Esophagus muscularis mucosa (tissue), 4 donors: ENCODE data around the gene PAX9. TPM values are rescaled to one million over a fixed set of nuclear protein-coding genes. Genes with fewer than 3 reads are reported as not detected.

ENCODE experiments used
- DNase-seq: peaks from one replicate; pipeline ENCODE4 v3.0.0-alpha.2; 2017; ENCODE audit errors: extremely low spot score
- H3K27ac ChIP-seq, 4 donors: fragments of 200-600 bp; sonication (generic); replicated peaks in 1 of 4; 1 replicate in 3 of 4; 2 replicates in 1 of 4; pipeline ENCODE4 v1.5.1; 2016 to 2019; ENCODE audit warnings: mild to moderate bottlenecking in 1 of 4
- H3K27me3 ChIP-seq, 4 donors: fragments of 200-600 bp; sonication (generic); one replicate each; pipeline versions ENCODE4 v1.5.1 to v1.6.0; 2016 to 2019
- H3K36me3 ChIP-seq, 4 donors: fragments of 200-600 bp; sonication (generic); one replicate each; pipeline ENCODE4 v1.5.1; 2016 to 2019
- H3K4me1 ChIP-seq, 4 donors: fragments of 200-600 bp; sonication (generic); one replicate each; pipeline ENCODE4 v1.5.1; 2016 to 2019
- H3K4me3 ChIP-seq, 4 donors: fragments of 200-600 bp; sonication (generic); 1 replicate in 2 of 4; 2 replicates in 2 of 4; pipeline ENCODE4 v1.5.1; 2016 to 2019; ENCODE audit warnings: mild to moderate bottlenecking in 4 of 4, moderate library complexity in 1 of 4
- H3K9me3 ChIP-seq, 4 donors: fragments of 200-600 bp; sonication (generic); 1 replicate in 3 of 4; 2 replicates in 1 of 4; pipeline ENCODE4 v1.5.1; 2016 to 2019
- CTCF ChIP-seq, 3 experiments: fragments of 200-600 bp in 2 of 3; fragments of 450-650 bp in 1 of 3; sonication (generic) in 2 of 3; IDR thresholded peaks; one replicate each; pipeline ENCODE4 v1.5.1; 2017 to 2019; ENCODE audit warnings: antibody characterized with exemption in 3 of 3, mild to moderate bottlenecking in 2 of 3, moderate library complexity in 1 of 3
- EP300 ChIP-seq: sonication (generic); formaldehyde crosslinking; IDR thresholded peaks from one replicate; pipeline ENCODE4 v1.6.1; 2017; ENCODE audit warnings: antibody characterized with exemption
- POLR2A ChIP-seq: fragments of 450-650 bp; IDR thresholded peaks from one replicate; pipeline ENCODE4 v1.6.1; 2017; ENCODE audit warnings: antibody characterized with exemption, moderate library complexity, mild to moderate bottlenecking, low read depth
- POLR2AphosphoS5 ChIP-seq, 2 donors: sonication (generic); formaldehyde crosslinking; IDR thresholded peaks; one replicate each; pipeline ENCODE4 v1.6.1; 2017; ENCODE audit warnings: antibody characterized with exemption in 2 of 2
- WGBS: methylation state at CpG from one replicate; pipeline ENCODE4 v1.1.5; 2018; 5-methylcytosine and 5-hydroxymethylcytosine counted together
- intact Hi-C: fragments of 100-400 bp; cut with DNase I; formaldehyde crosslinking; loops from one replicate; pipeline ENCODE4 v1.15.1; 2023
- total RNA-seq, 4 donors: library from RNA; depleted of rRNA; stranded (reverse); fragments of >200 nt; gene quantifications; one replicate each; pipeline versions ENCODE4 v1.1.0 to v1.2.1, GENCODE V29; 2016

The PAX9 gene
- total RNA-seq, 4 donors from 2014 or later = 0.50 to 2.1 (median 0.77) TPM

- no peak overlapping the region for H3K4me3 ChIP-seq
- TF ChIP-seq CTCF (IDR thresholded peaks at IDR 0.05) (no peak), POLR2AphosphoS5 (IDR thresholded peaks at IDR 0.05) (no peak), EP300 (no peak), POLR2A (no peak)
- H3K27me3 ChIP-seq = peaks cover 0 to 26% (median 0%) of the 10 kb centered on the region in 4 donors
- H3K36me3 ChIP-seq = no peaks in the 10 kb centered on the region
- peaks cover 0 to 5% (median 0%) of the 10 kb centered on the region in 4 donors for H3K9me3 ChIP-seq
- H3K4me1 ChIP-seq = no peaks in the 10 kb centered on the region
- no peak overlapping the region for H3K27ac ChIP-seq
- no peak for DNase-seq
- 93% methylated on average over 1 of the region's 1 CpG for WGBS
- intact Hi-C loops = no loop called here
These were observed 36.6 kb upstream of the PAX9 start for GRCh38 chr14:36625014-36625413.

GRCh38 chr14:36625436-36625835 lies 36.2 kb upstream of the PAX9 start:
- no peaks in the 10 kb centered on the region for H3K4me1 ChIP-seq
- WGBS = 74% methylated on average over 4 of the region's 4 CpGs
- no peaks in the 10 kb centered on the region for H3K36me3 ChIP-seq
- H3K9me3 ChIP-seq = peaks cover 0 to 5% (median 0%) of the 10 kb centered on the region in 4 donors
- TF ChIP-seq CTCF (IDR thresholded peaks at IDR 0.05) (no peak), POLR2AphosphoS5 (IDR thresholded peaks at IDR 0.05) (no peak), EP300 (no peak), POLR2A (no peak)
- intact Hi-C loops = no loop called here
- no peak overlapping the region for H3K4me3 ChIP-seq
- H3K27ac ChIP-seq = no peak overlapping the region
- peaks cover 0 to 26% (median 0%) of the 10 kb centered on the region in 4 donors for H3K27me3 ChIP-seq
- DNase-seq = peak; percentile 45

GRCh38 chr14:36626151-36626550 lies 35.5 kb upstream of the PAX9 start:
- H3K27me3 ChIP-seq = peaks cover 0 to 30% (median 0%) of the 10 kb centered on the region in 4 donors
- no peak overlapping the region for H3K27ac ChIP-seq
- H3K4me1 ChIP-seq = no peaks in the 10 kb centered on the region
- peaks cover 0 to 5% (median 0%) of the 10 kb centered on the region in 4 donors for H3K9me3 ChIP-seq
- no peak for DNase-seq
- H3K36me3 ChIP-seq = no peaks in the 10 kb centered on the region
- intact Hi-C loops = no loop called here
- whole genome bisulfite sequencing = 59% methylated on average over 4 of the region's 4 CpGs
- no peak for TF ChIP-seq EP300
- no peak for TF ChIP-seq CTCF (IDR thresholded peaks at IDR 0.05)
- no peak for TF ChIP-seq POLR2A
- no peak for TF ChIP-seq POLR2AphosphoS5 (IDR thresholded peaks at IDR 0.05)
- H3K4me3 ChIP-seq = no peak overlapping the region

- no peak for TF ChIP-seq POLR2AphosphoS5 (IDR thresholded peaks at IDR 0.05)
- intact Hi-C loops = no loop called here
- H3K4me3 ChIP-seq = no peak overlapping the region
- DNase-seq = no peak
- peaks cover 0 to 47% (median 0%) of the 10 kb centered on the region in 4 donors for H3K27me3 ChIP-seq
- H3K36me3 ChIP-seq = no peaks in the 10 kb centered on the region
- H3K27ac ChIP-seq = no peak overlapping the region
- no peaks in the 10 kb centered on the region for H3K4me1 ChIP-seq
- WGBS = 48% methylated on average over 3 of the region's 3 CpGs
- H3K9me3 ChIP-seq = no peaks in the 10 kb centered on the region
These were observed 33.7 kb upstream of the PAX9 start for GRCh38 chr14:36627981-36628380.

- DNase-seq = no peak
- intact Hi-C loops = no loop called here
- TF ChIP-seq POLR2AphosphoS5 (IDR thresholded peaks at IDR 0.05) (no peak), CTCF (IDR thresholded peaks at IDR 0.05) (no peak), EP300 (no peak), POLR2A (no peak)
These were observed 28.1 kb upstream of the PAX9 start for GRCh38 chr14:36633580-36633979.

More at GRCh38 chr14:36633580-36633979, 28.1 kb upstream of the PAX9 start:
- 86% methylated on average over 3 of the region's 3 CpGs for WGBS
- H3K36me3 ChIP-seq = no peaks in the 10 kb centered on the region
- H3K9me3 ChIP-seq = no peaks in the 10 kb centered on the region
- no peak overlapping the region for H3K27ac ChIP-seq
- H3K4me3 ChIP-seq = no peak overlapping the region
- H3K4me1 ChIP-seq = no peaks in the 10 kb centered on the region
- H3K27me3 ChIP-seq = peaks cover 0 to 39% (median 0%) of the 10 kb centered on the region in 4 donors
